ENCODE data around the gene SUSD1. TPM values are rescaled to one million over a fixed set of nuclear protein-coding genes. Genes with fewer than 3 reads are reported as not detected.

The SUSD1 gene
- total and polyA plus RNA-seq, 2 of the 13 experiments (the other 11 are each of a cell fraction or from before 2014, with no cell fraction given) = 25.9 to 32.3 TPM

DNA sequence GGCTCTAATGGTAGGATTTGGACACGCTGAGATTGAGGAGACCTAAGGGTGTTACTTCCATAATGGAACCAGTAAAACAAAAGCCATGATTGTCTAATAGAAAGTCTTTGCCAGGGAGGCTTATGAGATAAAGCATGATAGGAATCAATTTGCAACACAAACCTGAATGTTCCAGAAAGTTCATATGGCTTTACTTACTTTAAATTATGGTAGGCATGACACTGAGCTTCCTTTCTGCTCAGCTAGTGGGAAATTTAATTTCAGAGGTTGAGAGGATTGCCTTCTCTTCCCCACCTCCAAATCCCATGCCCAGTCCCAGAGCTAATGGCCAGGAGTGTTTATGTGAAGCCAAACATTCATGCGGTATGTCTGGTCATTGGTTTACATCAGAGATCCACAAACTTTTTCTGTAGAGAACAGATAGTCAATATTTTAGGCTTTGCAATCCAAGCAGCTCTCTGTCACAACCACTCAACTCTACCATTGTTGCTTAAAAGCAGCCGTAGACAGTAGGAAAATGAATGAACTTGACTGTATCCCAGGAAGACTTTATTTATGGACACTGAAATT lies 164.0 kb downstream of the SUSD1 start (continued):
- TF ChIP-seq, protein P1, sequence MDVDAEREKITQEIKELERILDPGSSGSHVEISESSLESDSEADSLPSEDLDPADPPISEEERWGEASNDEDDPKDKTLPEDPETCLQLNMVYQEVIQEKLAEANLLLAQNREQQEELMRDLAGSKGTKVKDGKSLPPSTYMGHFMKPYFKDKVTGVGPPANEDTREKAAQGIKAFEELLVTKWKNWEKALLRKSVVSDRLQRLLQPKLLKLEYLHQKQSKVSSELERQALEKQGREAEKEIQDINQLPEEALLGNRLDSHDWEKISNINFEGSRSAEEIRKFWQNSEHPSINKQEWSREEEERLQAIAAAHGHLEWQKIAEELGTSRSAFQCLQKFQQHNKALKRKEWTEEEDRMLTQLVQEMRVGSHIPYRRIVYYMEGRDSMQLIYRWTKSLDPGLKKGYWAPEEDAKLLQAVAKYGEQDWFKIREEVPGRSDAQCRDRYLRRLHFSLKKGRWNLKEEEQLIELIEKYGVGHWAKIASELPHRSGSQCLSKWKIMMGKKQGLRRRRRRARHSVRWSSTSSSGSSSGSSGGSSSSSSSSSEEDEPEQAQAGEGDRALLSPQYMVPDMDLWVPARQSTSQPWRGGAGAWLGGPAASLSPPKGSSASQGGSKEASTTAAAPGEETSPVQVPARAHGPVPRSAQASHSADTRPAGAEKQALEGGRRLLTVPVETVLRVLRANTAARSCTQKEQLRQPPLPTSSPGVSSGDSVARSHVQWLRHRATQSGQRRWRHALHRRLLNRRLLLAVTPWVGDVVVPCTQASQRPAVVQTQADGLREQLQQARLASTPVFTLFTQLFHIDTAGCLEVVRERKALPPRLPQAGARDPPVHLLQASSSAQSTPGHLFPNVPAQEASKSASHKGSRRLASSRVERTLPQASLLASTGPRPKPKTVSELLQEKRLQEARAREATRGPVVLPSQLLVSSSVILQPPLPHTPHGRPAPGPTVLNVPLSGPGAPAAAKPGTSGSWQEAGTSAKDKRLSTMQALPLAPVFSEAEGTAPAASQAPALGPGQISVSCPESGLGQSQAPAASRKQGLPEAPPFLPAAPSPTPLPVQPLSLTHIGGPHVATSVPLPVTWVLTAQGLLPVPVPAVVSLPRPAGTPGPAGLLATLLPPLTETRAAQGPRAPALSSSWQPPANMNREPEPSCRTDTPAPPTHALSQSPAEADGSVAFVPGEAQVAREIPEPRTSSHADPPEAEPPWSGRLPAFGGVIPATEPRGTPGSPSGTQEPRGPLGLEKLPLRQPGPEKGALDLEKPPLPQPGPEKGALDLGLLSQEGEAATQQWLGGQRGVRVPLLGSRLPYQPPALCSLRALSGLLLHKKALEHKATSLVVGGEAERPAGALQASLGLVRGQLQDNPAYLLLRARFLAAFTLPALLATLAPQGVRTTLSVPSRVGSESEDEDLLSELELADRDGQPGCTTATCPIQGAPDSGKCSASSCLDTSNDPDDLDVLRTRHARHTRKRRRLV (CRISPR knock-in tag; IDR thresholded peaks at IDR 0.05) = no peak
- TF ChIP-seq ZNF337 (CRISPR knock-in tag; IDR thresholded peaks at IDR 0.05; ENCODE audit: borderline replicate concordance, low read depth) (no peak), TOPORS (CRISPR knock-in tag; IDR thresholded peaks at IDR 0.05) (no peak)
- TF ChIP-seq, protein P2, sequence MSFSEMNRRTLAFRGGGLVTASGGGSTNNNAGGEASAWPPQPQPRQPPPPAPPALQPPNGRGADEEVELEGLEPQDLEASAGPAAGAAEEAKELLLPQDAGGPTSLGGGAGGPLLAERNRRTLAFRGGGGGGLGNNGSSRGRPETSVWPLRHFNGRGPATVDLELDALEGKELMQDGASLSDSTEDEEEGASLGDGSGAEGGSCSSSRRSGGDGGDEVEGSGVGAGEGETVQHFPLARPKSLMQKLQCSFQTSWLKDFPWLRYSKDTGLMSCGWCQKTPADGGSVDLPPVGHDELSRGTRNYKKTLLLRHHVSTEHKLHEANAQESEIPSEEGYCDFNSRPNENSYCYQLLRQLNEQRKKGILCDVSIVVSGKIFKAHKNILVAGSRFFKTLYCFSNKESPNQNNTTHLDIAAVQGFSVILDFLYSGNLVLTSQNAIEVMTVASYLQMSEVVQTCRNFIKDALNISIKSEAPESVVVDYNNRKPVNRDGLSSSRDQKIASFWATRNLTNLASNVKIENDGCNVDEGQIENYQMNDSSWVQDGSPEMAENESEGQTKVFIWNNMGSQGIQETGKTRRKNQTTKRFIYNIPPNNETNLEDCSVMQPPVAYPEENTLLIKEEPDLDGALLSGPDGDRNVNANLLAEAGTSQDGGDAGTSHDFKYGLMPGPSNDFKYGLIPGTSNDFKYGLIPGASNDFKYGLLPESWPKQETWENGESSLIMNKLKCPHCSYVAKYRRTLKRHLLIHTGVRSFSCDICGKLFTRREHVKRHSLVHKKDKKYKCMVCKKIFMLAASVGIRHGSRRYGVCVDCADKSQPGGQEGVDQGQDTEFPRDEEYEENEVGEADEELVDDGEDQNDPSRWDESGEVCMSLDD (CRISPR knock-in tag; IDR thresholded peaks at IDR 0.05; ENCODE audit: borderline replicate concordance) = no peak
- TF ChIP-seq, protein P3, sequence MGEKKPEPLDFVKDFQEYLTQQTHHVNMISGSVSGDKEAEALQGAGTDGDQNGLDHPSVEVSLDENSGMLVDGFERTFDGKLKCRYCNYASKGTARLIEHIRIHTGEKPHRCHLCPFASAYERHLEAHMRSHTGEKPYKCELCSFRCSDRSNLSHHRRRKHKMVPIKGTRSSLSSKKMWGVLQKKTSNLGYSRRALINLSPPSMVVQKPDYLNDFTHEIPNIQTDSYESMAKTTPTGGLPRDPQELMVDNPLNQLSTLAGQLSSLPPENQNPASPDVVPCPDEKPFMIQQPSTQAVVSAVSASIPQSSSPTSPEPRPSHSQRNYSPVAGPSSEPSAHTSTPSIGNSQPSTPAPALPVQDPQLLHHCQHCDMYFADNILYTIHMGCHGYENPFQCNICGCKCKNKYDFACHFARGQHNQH (CRISPR knock-in tag; IDR thresholded peaks at IDR 0.05) = no peak

Measured in HepG2 (cell line).